Effector memory CD4-positive, alpha-beta T cell (primary cell): ENCODE data around the gene SMG6.

Source experiments
- DNase-seq, 3 donors: peaks; one replicate each; pipeline ENCODE4 v3.0.0-alpha.2; 2020
- H3K27ac ChIP-seq: 2 replicates; pipeline ENCODE4 v1.7.0; 2013; ENCODE audit warnings: mild to moderate bottlenecking, low read length, moderate library complexity; ENCODE audit not compliant: insufficient read depth, poor library complexity, severe bottlenecking
- H3K27me3 ChIP-seq: replicated peaks from 2 replicates; pipeline ENCODE4 v1.7.0; 2013; ENCODE audit warnings: mild to moderate bottlenecking, low read length; ENCODE audit not compliant: insufficient read depth, control insufficient read depth, poor library complexity, severe bottlenecking
- H3K36me3 ChIP-seq: 2 replicates; pipeline ENCODE4 v1.7.0; 2013; ENCODE audit warnings: mild to moderate bottlenecking, low read length, moderate library complexity; ENCODE audit not compliant: control insufficient read depth, insufficient read depth
- H3K4me1 ChIP-seq: 2 replicates; pipeline ENCODE4 v1.7.0; 2013; ENCODE audit warnings: low read length, mild to moderate bottlenecking; ENCODE audit not compliant: control insufficient read depth, insufficient read depth, poor library complexity, severe bottlenecking
- H3K4me3 ChIP-seq: 2 replicates; pipeline ENCODE4 v1.7.0; 2013; ENCODE audit warnings: low read length, low read depth, mild to moderate bottlenecking; ENCODE audit not compliant: insufficient read depth, poor library complexity, severe bottlenecking
- H3K9me3 ChIP-seq: 2 replicates; pipeline ENCODE4 v1.7.0; 2013; ENCODE audit warnings: mild to moderate bottlenecking, low read length, moderate library complexity; ENCODE audit not compliant: control insufficient read depth

Gene SMG6

DNA sequence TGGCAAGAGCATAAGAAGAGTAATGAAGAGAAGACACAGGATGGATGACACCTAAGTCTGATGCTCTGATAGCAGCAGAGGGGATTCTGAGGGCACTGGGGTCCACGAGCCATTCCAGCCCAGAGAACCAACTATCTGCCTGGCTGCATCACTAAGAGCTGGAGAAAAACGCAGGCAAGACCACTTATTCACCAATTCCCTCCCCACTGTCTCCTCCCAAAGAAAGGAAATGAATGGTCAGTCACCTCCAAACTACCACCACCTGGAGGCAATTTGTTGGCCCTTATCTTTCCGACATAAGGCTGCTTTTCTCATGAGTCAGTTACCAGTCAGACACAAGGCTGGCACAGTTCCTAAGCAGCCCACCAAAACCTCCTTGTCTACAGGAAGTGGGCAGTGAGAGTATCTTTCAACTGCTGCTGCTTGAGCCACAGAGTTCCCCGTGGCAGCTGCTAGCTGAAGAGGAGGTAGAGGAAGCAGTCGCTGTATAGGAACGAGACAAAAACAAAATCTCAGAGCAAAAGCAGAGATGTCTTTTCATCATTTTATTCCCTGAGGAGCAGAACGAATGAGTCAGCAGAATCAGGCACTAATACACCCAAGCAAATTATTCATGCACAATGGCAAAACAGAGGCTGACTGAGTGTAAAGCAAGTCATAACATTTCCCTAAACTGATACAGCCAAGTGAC, 111.1 kb downstream of the SMG6 start:
- Histone ChIP-seq H3K4me1 (peaks cover 13% of the 10 kb centered on the region), H3K9me3 (no peaks in the 10 kb centered on the region), H3K27me3 (no peaks in the 10 kb centered on the region), H3K36me3 (peaks cover 10% of the 10 kb centered on the region), H3K4me3 (no peak overlapping the region), H3K27ac (no peak overlapping the region)
- peak in 1 of 3 donors; percentile 13 for DNase-seq

GRCh38 chr17:2191785-2192184, 111.8 kb downstream of the SMG6 start:
- DNase-seq: no peak
- H3K36me3 ChIP-seq: peaks cover 16% of the 10 kb centered on the region
- H3K9me3 ChIP-seq: no peaks in the 10 kb centered on the region
- H3K4me1 ChIP-seq: peaks cover 13% of the 10 kb centered on the region
- no peak overlapping the region for H3K27ac ChIP-seq
- H3K4me3 ChIP-seq: no peak overlapping the region
- H3K27me3 ChIP-seq: no peaks in the 10 kb centered on the region

GRCh38 chr17:2191227-2191626, 112.4 kb downstream of the SMG6 start:
- Histone ChIP-seq H3K27ac (no peak overlapping the region), H3K4me3 (no peak overlapping the region), H3K4me1 (peaks cover 13% of the 10 kb centered on the region), H3K36me3 (peaks cover 21% of the 10 kb centered on the region), H3K27me3 (no peaks in the 10 kb centered on the region), H3K9me3 (no peaks in the 10 kb centered on the region)
- DNase-seq: no peak

DNA sequence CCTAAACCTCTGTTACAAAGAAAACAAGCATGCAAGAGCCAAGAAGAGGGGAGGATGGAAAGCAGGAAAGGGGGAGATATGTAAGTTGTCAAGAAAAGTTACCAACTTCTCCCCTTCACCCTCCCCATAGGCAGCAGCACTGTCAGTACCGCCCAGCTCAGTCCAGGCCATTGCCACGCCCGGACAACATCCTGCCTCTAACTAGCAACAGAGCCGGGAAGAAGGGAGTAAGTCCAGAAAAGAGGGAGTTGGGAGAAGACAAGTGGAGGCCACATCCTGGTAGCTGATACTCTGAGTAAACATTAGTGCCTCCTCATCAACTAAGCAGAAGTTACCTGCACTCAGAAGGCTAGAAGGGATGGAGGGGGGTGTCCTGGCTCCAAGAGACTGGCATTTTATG, 113.6 kb downstream of the SMG6 start:
- H3K9me3 ChIP-seq: no peaks in the 10 kb centered on the region
- peaks cover 13% of the 10 kb centered on the region for H3K4me1 ChIP-seq
- peaks cover 32% of the 10 kb centered on the region for H3K36me3 ChIP-seq
- H3K27me3 ChIP-seq: no peaks in the 10 kb centered on the region
- no peak overlapping the region for H3K27ac ChIP-seq
- no peak overlapping the region for H3K4me3 ChIP-seq
- no peak for DNase-seq

GRCh38 chr17:2188971-2189630, 114.5 kb downstream of the SMG6 start:
- DNase-seq: no peak
- H3K36me3 ChIP-seq: peaks cover 34% of the 10 kb centered on the region
- no peaks in the 10 kb centered on the region for H3K9me3 ChIP-seq
- H3K27ac ChIP-seq: no peak overlapping the region
- H3K27me3 ChIP-seq: no peaks in the 10 kb centered on the region
- no peak overlapping the region for H3K4me3 ChIP-seq
- peaks cover 13% of the 10 kb centered on the region for H3K4me1 ChIP-seq

- no peak overlapping the region for H3K4me3 ChIP-seq
- H3K27ac ChIP-seq: no peak overlapping the region
- H3K27me3 ChIP-seq: no peaks in the 10 kb centered on the region
- no peak for DNase-seq
- H3K9me3 ChIP-seq: no peaks in the 10 kb centered on the region
- peaks cover 35% of the 10 kb centered on the region for H3K36me3 ChIP-seq
- H3K4me1 ChIP-seq: peaks cover 9% of the 10 kb centered on the region
Measured at GRCh38 chr17:2187758-2188157, 115.8 kb downstream of the SMG6 start.

GRCh38 chr17:2186937-2187336, 116.6 kb downstream of the SMG6 start:
- DNase-seq: no peak
- H3K36me3 ChIP-seq: peaks cover 43% of the 10 kb centered on the region

DNA sequence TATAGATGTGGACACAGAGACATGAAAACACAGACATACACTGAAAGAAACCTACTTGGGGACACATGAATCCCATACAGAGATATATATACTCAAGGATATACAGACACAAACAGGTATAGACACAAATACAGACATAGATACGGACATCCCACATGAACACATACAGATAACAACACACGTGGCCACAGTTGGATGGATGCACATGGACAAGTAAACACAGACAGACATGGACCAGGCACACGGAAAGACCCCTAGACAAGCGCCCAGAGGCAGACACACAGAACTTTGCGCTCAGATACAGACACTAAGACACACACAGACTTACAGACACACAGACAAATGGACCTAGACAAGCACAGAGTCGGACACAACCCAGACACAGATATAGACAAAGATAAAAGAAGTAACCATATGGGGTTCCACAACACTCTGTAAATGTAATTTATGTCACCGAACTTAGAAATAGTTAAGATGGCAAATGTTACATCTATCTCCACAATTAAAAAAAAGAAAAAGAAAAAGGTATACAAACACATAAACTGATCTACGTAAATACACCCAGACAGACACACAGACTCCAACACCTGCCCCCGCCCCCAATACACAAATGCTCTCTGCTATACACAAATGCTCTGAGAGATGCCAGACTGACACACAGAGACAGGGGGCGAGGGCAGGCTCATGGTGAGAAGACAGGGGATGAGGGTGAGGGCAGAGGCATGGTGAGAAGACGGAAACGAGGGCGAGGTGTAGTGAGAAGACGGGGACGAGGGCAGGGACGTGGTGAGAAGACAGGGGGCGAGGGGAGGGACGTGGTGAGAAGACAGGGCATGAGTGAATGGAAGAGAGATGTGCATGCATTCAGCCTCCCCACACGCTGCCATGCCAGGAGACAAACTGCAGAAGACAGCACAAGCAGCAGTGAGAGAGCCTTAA, 118.3 kb downstream of the SMG6 start:
- no peaks in the 10 kb centered on the region for H3K4me1 ChIP-seq
- H3K27me3 ChIP-seq: no peaks in the 10 kb centered on the region
- H3K4me3 ChIP-seq: no peak overlapping the region
- H3K9me3 ChIP-seq: no peaks in the 10 kb centered on the region
- H3K36me3 ChIP-seq: peaks cover 56% of the 10 kb centered on the region
- H3K27ac ChIP-seq: no peak overlapping the region
- DNase-seq: no peak

More at GRCh38 chr17:2186937-2187336, 116.6 kb downstream of the SMG6 start:
- H3K4me3 ChIP-seq: no peak overlapping the region
- H3K4me1 ChIP-seq: peaks cover under 1% of the 10 kb centered on the region
- H3K27ac ChIP-seq: no peak overlapping the region
- no peaks in the 10 kb centered on the region for H3K27me3 ChIP-seq
- H3K9me3 ChIP-seq: no peaks in the 10 kb centered on the region

GRCh38 chr17:2183346-2183745, 120.2 kb downstream of the SMG6 start:
- Histone ChIP-seq H3K27ac (no peak overlapping the region), H3K36me3 (peaks cover 56% of the 10 kb centered on the region), H3K9me3 (no peaks in the 10 kb centered on the region), H3K4me1 (no peaks in the 10 kb centered on the region), H3K4me3 (no peak overlapping the region), H3K27me3 (no peaks in the 10 kb centered on the region)
- no peak for DNase-seq
